Transverse colon (tissue), 4 donors: ENCODE results near the gene ANO7. TPM values are rescaled to one million over a fixed set of nuclear protein-coding genes. Genes with fewer than 3 reads are reported as not detected.
A peak's percentile ranks its signal among the peaks of the same experiment; 100 is the strongest.

Source experiments
- DNase-seq: peaks from one replicate; pipeline ENCODE4 v3.0.0-alpha.2; 2019
- H3K27ac ChIP-seq, 4 donors: fragments of 200-600 bp; sonication (generic); 2 replicates each; pipeline ENCODE4 v1.5.1; 2016 to 2018; ENCODE audit warnings: inconsistent platforms in 4 of 4
- H3K27me3 ChIP-seq: fragments of 200-600 bp; sonication (generic); 2 replicates; pipeline ENCODE4 v1.5.1; 2017; ENCODE audit warnings: inconsistent platforms
- H3K36me3 ChIP-seq, 4 donors: fragments of 200-600 bp; sonication (generic); 2 replicates each; pipeline ENCODE4 v1.5.1; 2017 to 2019; ENCODE audit warnings: inconsistent platforms in 4 of 4
- H3K4me1 ChIP-seq, 4 donors: fragments of 200-600 bp; sonication (generic); 2 replicates each; pipeline ENCODE4 v1.5.1; 2017 to 2020; ENCODE audit warnings: inconsistent platforms in 4 of 4
- H3K4me3 ChIP-seq, 4 donors: fragments of 200-600 bp; sonication (generic); 1 replicate in 1 of 4; 2 replicates in 3 of 4; pipeline versions ENCODE4 v1.5.1 to v1.6.1; 2017 to 2019; ENCODE audit warnings: inconsistent platforms in 4 of 4
- H3K9me3 ChIP-seq, 2 donors: fragments of 200-600 bp; sonication (generic); 2 replicates each; pipeline ENCODE4 v1.5.1; 2017 to 2019; ENCODE audit warnings: inconsistent platforms in 2 of 2
- CTCF ChIP-seq, 5 experiments: fragments of 200-600 bp in 3 of 5; fragments of 450-650 bp in 2 of 5; sonication (generic) in 3 of 5; IDR thresholded peaks; 1 replicate in 2 of 5; 2 replicates in 3 of 5; pipeline ENCODE4 v1.5.1; 2016 to 2017; ENCODE audit warnings: antibody characterized with exemption in 5 of 5, inconsistent platforms in 3 of 5, mild to moderate bottlenecking in 2 of 5, moderate library complexity in 1 of 5
- EP300 ChIP-seq: sonication (generic); formaldehyde crosslinking; IDR thresholded peaks from one replicate; pipeline ENCODE4 v1.6.1; 2017; ENCODE audit warnings: antibody characterized with exemption, low read depth
- POLR2A ChIP-seq: fragments of 450-650 bp; IDR thresholded peaks from one replicate; pipeline ENCODE4 v1.6.1; 2016; ENCODE audit warnings: antibody characterized with exemption, mild to moderate bottlenecking, moderate library complexity
- POLR2AphosphoS5 ChIP-seq, 3 donors: sonication (generic); formaldehyde crosslinking; IDR thresholded peaks; one replicate each; pipeline ENCODE4 v1.6.1; 2016; ENCODE audit warnings: antibody characterized with exemption in 3 of 3
- WGBS, 2 donors: methylation state at CpG; one replicate each; pipeline ENCODE4 v1.1.5; 2018; ENCODE audit warnings: low coverage in 1 of 2; 5-methylcytosine and 5-hydroxymethylcytosine counted together
- in situ Hi-C, 4 donors: fragments of 200-750 bp; cut with MboI; loops; one replicate each; pipeline versions ENCODE4 v1.15.0 to v1.15.1; 2017; ENCODE audit warnings: low sequenced_read_pairs in 3 of 4, low pct_ligation_motif_present in 1 of 4, low pct_unique_long_range_greater_than_20kb in 1 of 4
- intact Hi-C: fragments of 100-400 bp; cut with DNase I; formaldehyde crosslinking; loops from one replicate; pipeline ENCODE4 v1.15.1; 2023; ENCODE audit warnings: low total_unique reads
- total RNA-seq, 4 donors: library from RNA; depleted of rRNA; stranded (reverse); fragments of >200 nt; gene quantifications; one replicate each; pipeline ENCODE4 v1.1.0, GENCODE V29; 2016

ANO7 gene
- total RNA-seq, 4 donors from 2014 or later, result 37.2 to 202 (median 71.0) TPM

GRCh38 chr2:241189856-241190201 lies 1.4 kb downstream of the ANO7 start:
- no peak for DNase-seq
- intact Hi-C loops (no loop called here), in situ Hi-C loops (no loop called here)
- Histone ChIP-seq H3K27ac (peak overlapping the region in 3 of 4 donors; percentile 32 to 78 (median 43)), H3K9me3 (no peaks in the 10 kb centered on the region), H3K36me3 (no peaks in the 10 kb centered on the region), H3K4me3 (no peak overlapping the region), H3K27me3 (no peaks in the 10 kb centered on the region), H3K4me1 (peaks cover 0 to 3% (median 0%) of the 10 kb centered on the region in 4 donors)
- 83% methylated on average over 14 of the region's 15 CpGs; no CpG with 5 or more reads in 1 of the 2 donors for WGBS, 2 donors
- TF ChIP-seq EP300, result no peak
- no peak for TF ChIP-seq POLR2AphosphoS5 (IDR thresholded peaks at IDR 0.05)
- TF ChIP-seq POLR2A, result no peak
- TF ChIP-seq CTCF (IDR thresholded peaks at IDR 0.05), result no peak

GRCh38 chr2:241190291-241190981 lies 2.0 kb downstream of the ANO7 start:
- TF ChIP-seq EP300 (no peak), POLR2A (no peak), POLR2AphosphoS5 (IDR thresholded peaks at IDR 0.05) (no peak), CTCF (IDR thresholded peaks at IDR 0.05) (no peak)
- DNase-seq, result no peak
- in situ Hi-C loops, result no loop called here
- intact Hi-C loops, result no loop called here
- H3K4me3 ChIP-seq, result no peak overlapping the region
- H3K4me1 ChIP-seq, result peaks cover 0 to 3% (median 0%) of the 10 kb centered on the region in 4 donors
- no peaks in the 10 kb centered on the region for H3K36me3 ChIP-seq
- no peaks in the 10 kb centered on the region for H3K9me3 ChIP-seq
- WGBS, 2 donors, result 78% methylated on average over 14 of the region's 19 CpGs; no CpG with 5 or more reads in 1 of the 2 donors
- H3K27ac ChIP-seq, result peak overlapping the region; percentile 32 to 78 (median 38)
- H3K27me3 ChIP-seq, result no peaks in the 10 kb centered on the region

GRCh38 chr2:241191081-241191480 lies 2.6 kb downstream of the ANO7 start:
- 40% methylated on average over 4 of the region's 14 CpGs; no CpG with 5 or more reads in 1 of the 2 donors for WGBS, 2 donors
- Histone ChIP-seq H3K27me3 (no peaks in the 10 kb centered on the region), H3K36me3 (no peaks in the 10 kb centered on the region), H3K4me3 (no peak overlapping the region), H3K9me3 (no peaks in the 10 kb centered on the region), H3K4me1 (peaks cover 0 to 3% (median 0%) of the 10 kb centered on the region in 4 donors), H3K27ac (peak overlapping the region in 2 of 4 donors; percentile 43 to 78)
- TF ChIP-seq CTCF (IDR thresholded peaks at IDR 0.05), result no peak
- no peak for TF ChIP-seq POLR2A
- no peak for TF ChIP-seq POLR2AphosphoS5 (IDR thresholded peaks at IDR 0.05)
- TF ChIP-seq EP300, result no peak
- peak; percentile 49 for DNase-seq
- intact Hi-C loops, result no loop called here
- in situ Hi-C loops, result no loop called here

- no peaks in the 10 kb centered on the region for H3K36me3 ChIP-seq
- H3K9me3 ChIP-seq, result no peaks in the 10 kb centered on the region
- intact Hi-C loops (no loop called here), in situ Hi-C loops (no loop called here)
- H3K4me1 ChIP-seq, result no peaks in the 10 kb centered on the region
- no peak overlapping the region for H3K4me3 ChIP-seq
- H3K27ac ChIP-seq, result no peak overlapping the region
- no peaks in the 10 kb centered on the region for H3K27me3 ChIP-seq
- no peak for DNase-seq
- TF ChIP-seq EP300 (no peak), CTCF (IDR thresholded peaks at IDR 0.05) (no peak)
- WGBS, 2 donors, result 75 to 80% methylated on average over 1 to 8 of the region's 8 CpGs
These were observed 4.8 kb downstream of the ANO7 start for GRCh38 chr2:241193271-241193670.
